ENCODE data around the gene ZNF497.

ZNF497 gene

DNA sequence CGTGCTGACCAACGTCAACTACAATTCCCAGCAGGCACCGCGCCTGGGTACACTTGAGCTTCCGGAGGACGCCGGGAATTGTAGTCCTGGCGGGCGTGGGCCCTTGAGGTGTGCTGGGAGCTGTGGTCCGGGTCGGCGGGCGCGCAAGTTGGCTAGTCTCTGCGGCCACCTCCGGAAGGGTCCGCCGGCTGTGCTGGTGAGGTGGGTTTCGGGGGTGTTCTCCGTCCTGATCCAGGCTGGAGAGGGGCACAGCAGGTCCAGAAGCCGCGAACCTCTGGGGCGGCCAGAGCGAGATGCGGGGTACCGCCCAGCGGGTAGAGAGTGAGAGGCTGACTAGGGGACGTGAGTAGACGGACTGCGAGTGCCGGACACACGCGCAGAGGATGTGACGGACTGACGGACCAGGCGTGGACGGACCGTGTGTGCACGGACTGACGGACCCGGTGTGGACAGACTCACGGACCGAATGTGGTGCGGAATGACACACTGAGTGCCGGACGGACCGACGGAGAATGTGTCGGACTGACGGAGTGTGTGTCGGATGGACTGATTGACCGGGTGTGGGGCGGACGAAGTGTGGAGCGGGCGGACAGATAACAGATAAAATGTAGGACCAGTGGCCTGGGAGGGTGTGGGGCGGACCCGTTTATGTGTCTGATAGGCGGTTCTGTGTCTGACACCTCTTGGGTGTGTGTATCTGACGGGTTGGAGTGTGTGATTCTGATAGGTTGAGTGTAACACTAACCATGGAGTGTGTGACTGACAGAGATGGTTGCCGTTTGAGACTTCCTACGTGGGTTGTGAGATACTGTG lies 35.4 kb downstream of the ZNF497 start, which contains the start of gene ZSCAN22:
ZSCAN22 (plus strand) TSS at position 81 of the 813 bp plus-strand sequence. CDS start 7,809 bp downstream, outside the sequence.
- TF ChIP-seq, protein P1, sequence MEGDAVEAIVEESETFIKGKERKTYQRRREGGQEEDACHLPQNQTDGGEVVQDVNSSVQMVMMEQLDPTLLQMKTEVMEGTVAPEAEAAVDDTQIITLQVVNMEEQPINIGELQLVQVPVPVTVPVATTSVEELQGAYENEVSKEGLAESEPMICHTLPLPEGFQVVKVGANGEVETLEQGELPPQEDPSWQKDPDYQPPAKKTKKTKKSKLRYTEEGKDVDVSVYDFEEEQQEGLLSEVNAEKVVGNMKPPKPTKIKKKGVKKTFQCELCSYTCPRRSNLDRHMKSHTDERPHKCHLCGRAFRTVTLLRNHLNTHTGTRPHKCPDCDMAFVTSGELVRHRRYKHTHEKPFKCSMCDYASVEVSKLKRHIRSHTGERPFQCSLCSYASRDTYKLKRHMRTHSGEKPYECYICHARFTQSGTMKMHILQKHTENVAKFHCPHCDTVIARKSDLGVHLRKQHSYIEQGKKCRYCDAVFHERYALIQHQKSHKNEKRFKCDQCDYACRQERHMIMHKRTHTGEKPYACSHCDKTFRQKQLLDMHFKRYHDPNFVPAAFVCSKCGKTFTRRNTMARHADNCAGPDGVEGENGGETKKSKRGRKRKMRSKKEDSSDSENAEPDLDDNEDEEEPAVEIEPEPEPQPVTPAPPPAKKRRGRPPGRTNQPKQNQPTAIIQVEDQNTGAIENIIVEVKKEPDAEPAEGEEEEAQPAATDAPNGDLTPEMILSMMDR (IDR thresholded peaks at IDR 0.05) = no peak

DNA sequence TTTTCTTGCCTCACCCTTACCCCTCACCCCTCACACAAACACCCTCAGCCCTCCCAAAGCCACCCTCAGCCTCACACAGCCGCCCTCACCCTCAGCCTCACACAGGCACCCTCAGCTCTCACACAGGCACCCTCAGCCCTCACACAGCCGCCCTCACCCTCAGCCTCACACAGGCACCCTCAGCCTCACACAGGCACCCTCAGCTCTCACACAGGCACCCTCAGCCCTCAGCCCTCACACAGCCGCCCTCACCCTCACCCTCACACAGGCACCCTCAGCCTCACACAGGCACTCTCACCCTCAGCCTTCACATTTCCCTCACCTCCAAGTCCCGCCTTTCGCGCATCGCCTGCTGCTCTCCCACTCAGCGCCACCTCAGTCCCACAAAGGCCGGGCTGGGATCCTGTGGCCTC lies 36.0 kb downstream of the ZNF497 start:
- TF ChIP-seq, protein P1 (IDR thresholded peaks at IDR 0.05) = no peak

DNA sequence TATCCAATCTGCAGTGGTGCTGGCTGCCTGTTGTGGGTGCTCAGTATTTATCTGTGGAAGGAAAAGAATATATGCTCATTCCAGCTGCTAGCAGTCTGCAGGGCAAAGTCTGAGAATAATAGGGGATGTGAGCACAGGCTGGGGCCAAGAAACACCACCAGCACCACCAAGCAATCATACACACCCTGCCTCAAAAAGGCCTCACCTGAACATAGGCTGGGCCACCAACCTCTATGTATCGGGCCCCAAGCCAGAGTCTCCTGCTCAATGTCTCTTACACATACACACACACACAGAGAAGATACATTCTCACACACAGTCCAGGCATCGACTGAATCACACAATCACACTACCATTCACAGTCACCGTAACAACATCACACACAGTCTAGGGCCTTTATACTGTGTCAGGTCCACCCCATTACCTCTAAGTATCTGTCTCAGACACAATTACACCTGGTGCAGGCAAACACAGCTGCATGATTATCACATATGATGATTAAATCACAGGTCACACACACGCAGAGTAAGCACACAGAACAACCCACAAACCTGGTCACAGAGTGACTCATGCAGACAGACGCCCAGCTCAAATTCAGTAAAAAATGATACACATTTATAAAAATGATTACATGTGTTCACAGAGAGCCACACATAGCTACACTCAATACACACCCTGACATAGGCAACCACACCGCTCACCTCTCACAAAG lies 37.1 kb downstream of the ZNF497 start:
- TF ChIP-seq, protein P1 (IDR thresholded peaks at IDR 0.05) = no peak

DNA sequence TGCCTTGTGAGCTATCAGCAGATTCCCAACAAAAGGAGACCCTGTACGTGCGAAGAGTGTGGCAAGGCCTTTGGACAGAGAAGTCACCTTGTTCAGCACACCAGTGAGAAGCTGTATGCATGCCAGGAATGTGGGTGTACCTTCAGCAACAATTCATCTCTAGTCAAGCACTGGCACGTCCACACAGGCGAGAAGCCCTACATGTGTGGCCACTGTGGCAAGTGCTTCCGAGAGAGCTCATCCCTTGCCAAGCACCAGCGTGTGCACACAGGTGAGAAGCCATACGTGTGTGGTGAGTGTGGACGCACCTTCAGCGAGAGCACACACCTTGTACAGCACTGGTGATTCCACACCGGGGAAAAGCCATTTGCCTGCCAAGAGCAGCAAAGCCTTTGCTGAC lies 43.3 kb downstream of the ZNF497 start:
- TF ChIP-seq, protein P1 (IDR thresholded peaks at IDR 0.05) = no peak

DNA sequence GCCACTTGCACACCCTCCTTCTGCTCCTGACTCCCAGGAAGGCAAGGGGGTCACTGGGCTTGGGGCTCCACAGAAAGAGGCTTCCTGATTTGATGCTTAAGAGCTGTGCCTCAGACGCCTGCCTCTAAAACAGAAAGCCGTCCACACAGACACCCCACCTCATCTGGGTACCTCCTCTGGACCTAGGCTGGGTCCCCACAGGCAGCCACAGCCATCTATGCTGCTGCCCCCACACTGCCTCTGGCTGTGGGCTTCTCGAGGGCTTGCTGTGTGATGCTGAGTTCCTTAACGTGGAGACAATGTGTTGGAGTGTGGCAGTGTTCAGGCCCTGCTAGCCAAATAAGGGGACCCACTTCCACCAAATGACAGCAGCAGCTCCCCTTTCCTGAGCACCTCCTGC lies 44.3 kb downstream of the ZNF497 start:
- TF ChIP-seq, protein P1 (IDR thresholded peaks at IDR 0.05) = no peak

DNA sequence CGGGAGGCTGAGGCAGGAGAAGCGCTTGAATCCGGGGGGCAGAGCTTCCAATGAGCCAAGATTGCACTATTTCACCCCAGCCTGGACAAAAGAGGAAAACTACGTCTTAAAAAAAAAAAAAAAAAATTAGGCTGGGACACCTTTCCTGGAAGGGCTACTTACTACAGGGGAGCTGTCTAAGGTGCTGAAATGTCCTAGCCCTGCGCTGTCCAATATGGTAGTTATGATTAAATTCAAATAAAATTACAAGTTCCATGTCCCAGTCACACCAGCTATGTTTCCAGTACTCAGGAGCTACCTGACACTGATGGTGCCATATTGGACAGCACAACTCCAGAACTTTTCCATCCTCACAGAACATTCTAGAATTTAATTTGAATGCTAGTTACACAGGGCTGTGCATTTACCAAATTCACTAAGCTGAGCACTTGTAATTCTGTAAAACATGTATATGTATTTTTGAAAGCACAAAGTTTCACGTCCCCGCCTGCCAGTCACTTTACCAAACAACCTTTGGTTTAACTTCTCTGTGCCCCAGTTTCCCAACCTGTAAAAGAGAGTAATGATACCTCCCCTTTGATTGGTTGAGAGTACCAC lies 45.0 kb downstream of the ZNF497 start:
- TF ChIP-seq, protein P1 (IDR thresholded peaks at IDR 0.05) = no peak

DNA sequence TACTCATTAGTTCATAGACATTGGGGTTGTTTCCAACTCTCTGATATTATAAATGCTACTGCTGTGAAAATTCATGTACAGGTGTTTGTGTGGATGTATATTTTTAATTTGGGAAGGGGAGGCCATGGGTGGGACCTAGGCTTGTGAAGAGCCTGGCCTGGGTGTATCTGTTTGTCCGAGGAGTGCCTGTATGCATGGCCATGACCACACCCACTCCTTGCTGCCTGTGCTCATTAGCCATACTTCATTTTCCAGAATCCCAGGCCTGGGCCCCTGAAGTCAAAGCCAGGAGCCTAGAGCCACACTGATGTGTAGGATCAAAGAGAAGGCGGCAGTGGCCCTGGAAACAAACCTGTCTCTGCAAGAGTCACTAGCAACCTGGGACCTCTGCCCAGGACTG lies 47.0 kb downstream of the ZNF497 start:
- TF ChIP-seq, protein P1 (IDR thresholded peaks at IDR 0.05) = no peak

Data from LNCAP (cell line).